ENCODE measurements around the gene PEAK1.

DNA sequence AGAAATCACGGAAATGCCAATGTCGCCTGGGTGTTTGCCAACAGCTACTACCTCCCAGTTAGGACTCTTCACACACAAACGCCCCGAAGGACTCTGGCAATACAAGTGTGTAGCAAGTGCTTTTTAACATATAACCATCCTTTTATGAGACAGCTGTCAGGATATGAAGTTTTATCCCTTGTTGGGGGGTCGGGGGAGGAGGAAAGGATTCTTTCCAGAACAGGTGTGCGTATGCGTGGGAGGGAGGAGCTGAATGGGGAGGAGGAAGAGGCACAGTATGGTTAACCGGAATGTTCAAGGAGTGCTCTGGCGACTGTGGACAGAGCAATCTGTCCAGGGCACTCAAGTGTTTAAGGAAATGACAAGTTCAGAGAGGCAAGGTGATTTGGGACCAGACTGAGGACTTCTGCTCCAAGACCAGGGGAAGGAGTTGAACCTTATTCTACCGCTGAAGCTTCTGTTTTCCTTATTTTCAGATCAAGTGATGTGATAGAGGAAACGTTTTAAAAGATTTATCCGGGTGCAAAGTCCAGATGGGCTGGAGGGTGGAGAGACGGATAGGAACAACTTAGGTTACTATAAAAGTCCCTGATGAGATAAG is 350.3 kb downstream of the PEAK1 start:
- TF ChIP-seq EZH2 (IDR thresholded peaks at IDR 0.05; ENCODE audit: borderline replicate concordance, low read depth, low read length, poor library complexity, severe bottlenecking), result no peak
- TF ChIP-seq, protein P1, sequence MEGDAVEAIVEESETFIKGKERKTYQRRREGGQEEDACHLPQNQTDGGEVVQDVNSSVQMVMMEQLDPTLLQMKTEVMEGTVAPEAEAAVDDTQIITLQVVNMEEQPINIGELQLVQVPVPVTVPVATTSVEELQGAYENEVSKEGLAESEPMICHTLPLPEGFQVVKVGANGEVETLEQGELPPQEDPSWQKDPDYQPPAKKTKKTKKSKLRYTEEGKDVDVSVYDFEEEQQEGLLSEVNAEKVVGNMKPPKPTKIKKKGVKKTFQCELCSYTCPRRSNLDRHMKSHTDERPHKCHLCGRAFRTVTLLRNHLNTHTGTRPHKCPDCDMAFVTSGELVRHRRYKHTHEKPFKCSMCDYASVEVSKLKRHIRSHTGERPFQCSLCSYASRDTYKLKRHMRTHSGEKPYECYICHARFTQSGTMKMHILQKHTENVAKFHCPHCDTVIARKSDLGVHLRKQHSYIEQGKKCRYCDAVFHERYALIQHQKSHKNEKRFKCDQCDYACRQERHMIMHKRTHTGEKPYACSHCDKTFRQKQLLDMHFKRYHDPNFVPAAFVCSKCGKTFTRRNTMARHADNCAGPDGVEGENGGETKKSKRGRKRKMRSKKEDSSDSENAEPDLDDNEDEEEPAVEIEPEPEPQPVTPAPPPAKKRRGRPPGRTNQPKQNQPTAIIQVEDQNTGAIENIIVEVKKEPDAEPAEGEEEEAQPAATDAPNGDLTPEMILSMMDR (conservative IDR thresholded peaks at IDR 0.05; ENCODE audit: low read depth, low read length), result no peak
